ENCODE results near the gene HEYL.
A peak's percentile ranks its signal among the peaks of the same experiment; 100 is the strongest.

The HEYL gene

DNA sequence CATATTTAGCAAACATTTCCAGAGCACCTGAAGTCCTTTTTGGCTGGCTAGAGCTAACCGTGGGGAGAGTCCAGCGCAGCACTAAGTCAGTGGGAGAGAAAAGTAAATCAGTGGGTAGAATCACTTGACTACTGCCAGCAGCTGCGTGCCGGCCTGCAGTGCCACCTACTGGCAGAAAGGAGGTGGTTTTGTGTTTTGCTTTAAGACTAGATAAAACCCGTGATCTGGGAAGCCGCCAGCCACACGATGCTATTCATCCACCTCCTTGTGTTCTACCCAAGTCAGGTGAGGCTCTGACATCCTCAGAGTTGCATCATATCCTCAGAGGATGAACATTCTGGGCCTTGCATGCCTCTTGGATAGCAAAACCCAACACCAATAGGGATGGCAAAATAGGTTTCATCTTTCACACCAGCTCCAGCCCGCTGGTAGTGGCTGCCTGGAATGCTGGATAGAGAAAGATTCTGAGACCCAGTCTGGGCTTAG lies 14.1 kb upstream of the HEYL start:
- Histone ChIP-seq H3K36me3 (ENCODE audit: insufficient read depth) (no peaks in the 10 kb centered on the region), H3K27me3 (ENCODE audit: insufficient read depth, low read depth) (no peaks in the 10 kb centered on the region), H3K4me3 (IDR thresholded peaks at IDR 0.05; ENCODE audit: insufficient read depth, low read depth, low read length) (no peak overlapping the region), H2AFZ (ENCODE audit: low read depth) (peak overlapping the region; percentile 61), H3K4me2 (peak overlapping the region; percentile 31; the same call in 1 of the 2 replicates), H3K27ac (no peak overlapping the region), H3K4me1 (ENCODE audit: low read depth, poor library complexity, severe bottlenecking) (peaks cover 19% of the 10 kb centered on the region), H3K79me2 (ENCODE audit: insufficient read depth, low read depth) (no peaks in the 10 kb centered on the region), H3K9ac (no peak overlapping the region), H4K20me1 (ENCODE audit: insufficient read depth) (no peaks in the 10 kb centered on the region)
- TF ChIP-seq, protein P1, sequence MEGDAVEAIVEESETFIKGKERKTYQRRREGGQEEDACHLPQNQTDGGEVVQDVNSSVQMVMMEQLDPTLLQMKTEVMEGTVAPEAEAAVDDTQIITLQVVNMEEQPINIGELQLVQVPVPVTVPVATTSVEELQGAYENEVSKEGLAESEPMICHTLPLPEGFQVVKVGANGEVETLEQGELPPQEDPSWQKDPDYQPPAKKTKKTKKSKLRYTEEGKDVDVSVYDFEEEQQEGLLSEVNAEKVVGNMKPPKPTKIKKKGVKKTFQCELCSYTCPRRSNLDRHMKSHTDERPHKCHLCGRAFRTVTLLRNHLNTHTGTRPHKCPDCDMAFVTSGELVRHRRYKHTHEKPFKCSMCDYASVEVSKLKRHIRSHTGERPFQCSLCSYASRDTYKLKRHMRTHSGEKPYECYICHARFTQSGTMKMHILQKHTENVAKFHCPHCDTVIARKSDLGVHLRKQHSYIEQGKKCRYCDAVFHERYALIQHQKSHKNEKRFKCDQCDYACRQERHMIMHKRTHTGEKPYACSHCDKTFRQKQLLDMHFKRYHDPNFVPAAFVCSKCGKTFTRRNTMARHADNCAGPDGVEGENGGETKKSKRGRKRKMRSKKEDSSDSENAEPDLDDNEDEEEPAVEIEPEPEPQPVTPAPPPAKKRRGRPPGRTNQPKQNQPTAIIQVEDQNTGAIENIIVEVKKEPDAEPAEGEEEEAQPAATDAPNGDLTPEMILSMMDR (conservative IDR thresholded peaks at IDR 0.05; ENCODE audit: low read depth, low read length): peak; percentile 82

DNA sequence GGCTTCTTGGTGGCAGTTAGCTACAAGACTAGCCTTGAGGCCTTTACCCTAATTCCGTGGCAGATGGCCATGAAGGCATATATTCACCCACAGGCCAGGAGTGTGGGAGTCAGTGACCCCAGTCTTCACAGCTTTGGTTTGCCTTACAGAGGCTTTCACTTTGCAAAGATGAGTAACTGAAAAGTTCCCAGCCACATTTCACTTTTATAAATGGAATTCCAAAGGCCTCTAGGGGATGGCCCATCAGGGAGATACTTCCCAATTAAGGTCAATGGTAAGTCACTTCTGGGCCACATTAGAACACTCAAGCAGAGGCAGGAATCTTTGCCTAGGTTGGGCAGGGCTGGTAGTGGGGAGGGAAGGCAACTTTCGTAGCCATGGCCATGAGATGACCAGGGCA lies 13.1 kb upstream of the HEYL start:
- no peaks in the 10 kb centered on the region for H3K27me3 ChIP-seq (ENCODE audit: insufficient read depth, low read depth)
- H3K4me2 ChIP-seq: no peak overlapping the region
- H2AFZ ChIP-seq (ENCODE audit: low read depth): no peak overlapping the region
- no peaks in the 10 kb centered on the region for H4K20me1 ChIP-seq (ENCODE audit: insufficient read depth)
- H3K27ac ChIP-seq: no peak overlapping the region
- TF ChIP-seq, protein P1 (conservative IDR thresholded peaks at IDR 0.05; ENCODE audit: low read depth, low read length): no peak
- no peak overlapping the region for H3K4me3 ChIP-seq (IDR thresholded peaks at IDR 0.05; ENCODE audit: insufficient read depth, low read depth, low read length)
- no peaks in the 10 kb centered on the region for H3K36me3 ChIP-seq (ENCODE audit: insufficient read depth)
- H3K79me2 ChIP-seq (ENCODE audit: insufficient read depth, low read depth): no peaks in the 10 kb centered on the region
- H3K9ac ChIP-seq: no peak overlapping the region
- H3K4me1 ChIP-seq (ENCODE audit: low read depth, poor library complexity, severe bottlenecking): peaks cover 12% of the 10 kb centered on the region

DNA sequence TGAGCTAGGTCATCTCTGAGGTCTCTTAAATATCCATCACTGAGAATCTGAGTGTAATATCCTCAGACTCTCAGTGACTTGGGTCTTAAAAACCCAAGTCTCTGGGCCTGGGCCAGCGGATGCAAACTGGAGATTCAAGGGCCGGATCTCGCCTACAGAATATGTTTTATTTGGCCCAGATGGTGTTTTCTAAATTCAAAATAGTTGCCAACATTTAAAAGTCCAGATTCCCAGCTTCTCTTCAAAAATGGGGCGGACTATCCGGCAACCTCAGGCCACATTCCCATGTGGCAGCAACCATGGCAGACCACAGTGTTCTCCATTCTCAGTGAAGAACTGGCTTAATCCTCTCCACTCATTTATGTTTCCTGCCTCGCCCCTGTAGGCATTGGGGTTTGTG lies 12.7 kb upstream of the HEYL start:
- Histone ChIP-seq H3K4me2 (no peak overlapping the region), H3K9ac (no peak overlapping the region), H3K79me2 (ENCODE audit: insufficient read depth, low read depth) (no peaks in the 10 kb centered on the region), H2AFZ (ENCODE audit: low read depth) (no peak overlapping the region), H3K4me1 (ENCODE audit: low read depth, poor library complexity, severe bottlenecking) (peaks cover 9% of the 10 kb centered on the region), H3K36me3 (ENCODE audit: insufficient read depth) (no peaks in the 10 kb centered on the region), H3K27me3 (ENCODE audit: insufficient read depth, low read depth) (no peaks in the 10 kb centered on the region), H3K27ac (no peak overlapping the region), H4K20me1 (ENCODE audit: insufficient read depth) (no peaks in the 10 kb centered on the region), H3K4me3 (IDR thresholded peaks at IDR 0.05; ENCODE audit: insufficient read depth, low read depth, low read length) (no peak overlapping the region)
- TF ChIP-seq, protein P1 (conservative IDR thresholded peaks at IDR 0.05; ENCODE audit: low read depth, low read length): no peak

DNA sequence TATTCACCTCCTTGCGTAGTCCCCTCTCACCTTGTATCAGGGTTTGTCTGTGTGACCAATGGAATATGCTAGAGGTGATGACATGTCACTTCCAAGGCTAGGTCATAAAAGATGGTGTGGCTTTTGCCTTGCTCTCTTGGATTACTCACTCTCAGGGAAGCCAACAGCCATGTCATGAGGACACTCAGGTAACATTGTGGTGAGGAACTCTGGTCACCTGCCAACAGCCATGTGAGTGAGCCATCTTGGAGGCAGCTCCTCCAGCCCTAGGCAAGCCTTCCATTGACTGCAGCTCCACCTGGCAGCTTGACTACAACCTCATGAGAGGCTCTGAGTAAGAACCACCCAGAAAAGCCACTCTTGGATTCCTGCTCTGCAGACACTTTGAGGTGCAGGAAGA lies 11.0 kb upstream of the HEYL start:
- H2AFZ ChIP-seq (ENCODE audit: low read depth): no peak overlapping the region
- no peaks in the 10 kb centered on the region for H3K36me3 ChIP-seq (ENCODE audit: insufficient read depth)

More for the DNA sequence above, 11.0 kb upstream of the HEYL start:
- Histone ChIP-seq H3K4me2 (no peak overlapping the region), H3K4me1 (ENCODE audit: low read depth, poor library complexity, severe bottlenecking) (peaks cover 9% of the 10 kb centered on the region), H3K4me3 (IDR thresholded peaks at IDR 0.05; ENCODE audit: insufficient read depth, low read depth, low read length) (no peak overlapping the region), H4K20me1 (ENCODE audit: insufficient read depth) (no peaks in the 10 kb centered on the region), H3K79me2 (ENCODE audit: insufficient read depth, low read depth) (no peaks in the 10 kb centered on the region), H3K27ac (no peak overlapping the region), H3K27me3 (ENCODE audit: insufficient read depth, low read depth) (no peaks in the 10 kb centered on the region), H3K9ac (no peak overlapping the region)
- TF ChIP-seq, protein P1 (conservative IDR thresholded peaks at IDR 0.05; ENCODE audit: low read depth, low read length): no peak
